Tibial nerve (tissue), 4 donors: Measurements from ENCODE around the gene POLK. TPM values are rescaled to one million over a fixed set of nuclear protein-coding genes. Genes with fewer than 3 reads are reported as not detected.
"Not testable (repeated sequence)": the region's sequence is repeated elsewhere in the genome, so short reads cannot be mapped to it uniquely, and the experiment has no call there.

Experiments
- DNase-seq, 2 donors: peaks; one replicate each; pipeline ENCODE4 v3.0.0-alpha.2; 2019; ENCODE audit warnings: low spot score in 2 of 2
- H3K27ac ChIP-seq, 4 donors: fragments of 200-600 bp; sonication (generic) in 3 of 4; one replicate each; pipeline ENCODE4 v1.5.1; 2017 to 2019; ENCODE audit warnings: mild to moderate bottlenecking in 1 of 4
- H3K27me3 ChIP-seq, 2 donors: fragments of 200-600 bp; sonication (generic) in 1 of 2; one replicate each; pipeline versions ENCODE4 v1.5.1 to v1.6.0; 2017 to 2019
- H3K36me3 ChIP-seq, 3 donors: fragments of 200-600 bp; sonication (generic); one replicate each; pipeline ENCODE4 v1.5.1; 2018 to 2019
- H3K4me1 ChIP-seq, 4 donors: fragments of 200-600 bp; sonication (generic) in 3 of 4; one replicate each; pipeline ENCODE4 v1.5.1; 2017 to 2019
- H3K4me3 ChIP-seq, 4 donors: fragments of 200-600 bp; sonication (generic) in 3 of 4; one replicate each; pipeline ENCODE4 v1.5.1; 2017 to 2019; ENCODE audit warnings: mild to moderate bottlenecking in 1 of 4, moderate library complexity in 1 of 4
- H3K9me3 ChIP-seq, 4 donors: fragments of 200-600 bp; sonication (generic) in 3 of 4; one replicate each; pipeline ENCODE4 v1.5.1; 2017 to 2019
- CTCF ChIP-seq, 5 experiments: fragments of 200-600 bp in 3 of 5; fragments of 450-650 bp in 2 of 5; sonication (generic) in 3 of 5; IDR thresholded peaks; one replicate each; pipeline ENCODE4 v1.5.1; 2016 to 2019; ENCODE audit warnings: antibody characterized with exemption in 5 of 5, mild to moderate bottlenecking in 3 of 5, moderate library complexity in 2 of 5
- EP300 ChIP-seq, 2 donors: sonication (generic); formaldehyde crosslinking; IDR thresholded peaks; one replicate each; pipeline ENCODE4 v1.6.1; 2017; ENCODE audit warnings: antibody characterized with exemption in 2 of 2, mild to moderate bottlenecking in 1 of 2
- POLR2A ChIP-seq, 2 donors: fragments of 450-650 bp; IDR thresholded peaks; one replicate each; pipeline ENCODE4 v1.6.1; 2017; ENCODE audit warnings: antibody characterized with exemption in 2 of 2, mild to moderate bottlenecking in 2 of 2, moderate library complexity in 2 of 2
- WGBS, 2 donors: methylation state at CpG; one replicate each; pipeline ENCODE4 v1.1.5; 2018; 5-methylcytosine and 5-hydroxymethylcytosine counted together
- total RNA-seq, 4 donors: library from RNA; depleted of rRNA; stranded (reverse); fragments of >200 nt; gene quantifications; one replicate each; pipeline ENCODE4 v1.1.0, GENCODE V29; 2016

The POLK gene
- total RNA-seq, 4 donors from 2014 or later, result 48.6 to 58.8 (median 56.2) TPM

- H3K27me3 ChIP-seq, result no peaks in the 10 kb centered on the region
- H3K9me3 ChIP-seq, result peaks cover 0 to 23% (median 10%) of the 10 kb centered on the region in 4 donors
- no peak overlapping the region for H3K4me3 ChIP-seq
- H3K27ac ChIP-seq, result no peak overlapping the region
- TF ChIP-seq POLR2A (IDR thresholded peaks at IDR 0.05) (no peak), EP300 (IDR thresholded peaks at IDR 0.05) (no peak), CTCF (IDR thresholded peaks at IDR 0.05) (no peak)
- no peak for DNase-seq
- peaks cover 0 to 24% (median 0%) of the 10 kb centered on the region in 3 donors for H3K36me3 ChIP-seq
- peaks cover 0 to 24% (median 4%) of the 10 kb centered on the region in 4 donors for H3K4me1 ChIP-seq
- WGBS, 2 donors, result 62 to 67% methylated on average over 3 of the region's 3 CpGs
Observed at GRCh38 chr5:75524071-75524470, 12.4 kb downstream of the POLK start.

- no peak overlapping the region for H3K4me3 ChIP-seq
- peaks cover 0 to 23% (median 10%) of the 10 kb centered on the region in 4 donors for H3K9me3 ChIP-seq
- no peaks in the 10 kb centered on the region for H3K27me3 ChIP-seq
- H3K36me3 ChIP-seq, result peaks cover 0 to 25% (median 0%) of the 10 kb centered on the region in 3 donors
- 45% methylated on average over 1 of the region's 1 CpG for WGBS, 2 donors
- TF ChIP-seq EP300 (IDR thresholded peaks at IDR 0.05), result no peak
- H3K27ac ChIP-seq, result no peak overlapping the region
- DNase-seq, result no peak
- peaks cover 0 to 24% (median 4%) of the 10 kb centered on the region in 4 donors for H3K4me1 ChIP-seq
Observed at GRCh38 chr5:75524591-75524990, 12.9 kb downstream of the POLK start.

GRCh38 chr5:75525344-75525743, 13.7 kb downstream of the POLK start:
- H3K36me3 ChIP-seq, result peaks cover 0 to 19% (median 0%) of the 10 kb centered on the region in 3 donors
- DNase-seq, result no peak
- peaks cover 0 to 18% (median 8%) of the 10 kb centered on the region in 4 donors for H3K9me3 ChIP-seq

GRCh38 chr5:75526070-75526469, 14.4 kb downstream of the POLK start:
- Histone ChIP-seq H3K4me1 (peaks cover 0 to 24% (median 4%) of the 10 kb centered on the region in 4 donors), H3K9me3 (peaks cover 0 to 11% (median 4%) of the 10 kb centered on the region in 4 donors), H3K36me3 (peaks cover 0 to 12% (median 0%) of the 10 kb centered on the region in 3 donors), H3K27me3 (no peaks in the 10 kb centered on the region), H3K4me3 (no peak overlapping the region), H3K27ac (no peak overlapping the region)
- 80 to 85% methylated on average over 2 of the region's 2 CpGs for WGBS, 2 donors
- no peak for DNase-seq
- TF ChIP-seq EP300 (IDR thresholded peaks at IDR 0.05) (no peak), POLR2A (IDR thresholded peaks at IDR 0.05) (no peak), CTCF (IDR thresholded peaks at IDR 0.05) (no peak)

More at GRCh38 chr5:75525344-75525743, 13.7 kb downstream of the POLK start:
- peaks cover 0 to 24% (median 4%) of the 10 kb centered on the region in 4 donors for H3K4me1 ChIP-seq
- whole genome bisulfite sequencing, 2 donors, result 74 to 93% methylated on average over 1 of the region's 1 CpG
- no peak overlapping the region for H3K4me3 ChIP-seq
- no peaks in the 10 kb centered on the region for H3K27me3 ChIP-seq
- no peak overlapping the region for H3K27ac ChIP-seq
- TF ChIP-seq POLR2A (IDR thresholded peaks at IDR 0.05) (no peak), EP300 (IDR thresholded peaks at IDR 0.05) (no peak)

GRCh38 chr5:75529185-75529584, 17.5 kb downstream of the POLK start:
- H3K4me1 ChIP-seq, result peaks cover 0 to 24% (median 4%) of the 10 kb centered on the region in 4 donors
- H3K36me3 ChIP-seq, result peaks cover 0 to 14% (median 0%) of the 10 kb centered on the region in 3 donors
- no peak overlapping the region for H3K4me3 ChIP-seq
- DNase-seq, result no peak
- no peaks in the 10 kb centered on the region for H3K27me3 ChIP-seq
- H3K9me3 ChIP-seq, result peaks cover 0 to 11% (median 3%) of the 10 kb centered on the region in 4 donors
- H3K27ac ChIP-seq, result no peak overlapping the region
- no peak for TF ChIP-seq CTCF (IDR thresholded peaks at IDR 0.05)
- TF ChIP-seq POLR2A (IDR thresholded peaks at IDR 0.05), result no peak
- TF ChIP-seq EP300 (IDR thresholded peaks at IDR 0.05), result no peak

GRCh38 chr5:75532190-75532589, 20.5 kb downstream of the POLK start:
- Histone ChIP-seq H3K27ac (no peak overlapping the region), H3K9me3 (peaks cover 0 to 26% (median 5%) of the 10 kb centered on the region in 4 donors), H3K27me3 (no peaks in the 10 kb centered on the region), H3K36me3 (peaks cover 0 to 34% (median 0%) of the 10 kb centered on the region in 3 donors), H3K4me1 (peaks cover 0 to 12% (median 2%) of the 10 kb centered on the region in 4 donors), H3K4me3 (no peak overlapping the region)
- TF ChIP-seq EP300 (IDR thresholded peaks at IDR 0.05) (no peak), CTCF (IDR thresholded peaks at IDR 0.05) (no peak), POLR2A (IDR thresholded peaks at IDR 0.05) (no peak)
- 95 to 100% methylated on average over 2 of the region's 2 CpGs for WGBS, 2 donors
- DNase-seq, result no peak

- 92 to 100% methylated on average over 1 of the region's 1 CpG for WGBS, 2 donors
- not testable (repeated sequence) for H3K27me3 ChIP-seq, DNase-seq, H3K27ac ChIP-seq, H3K4me3 ChIP-seq
- peaks cover 0 to 26% (median 5%) of the 10 kb centered on the region in 4 donors for H3K9me3 ChIP-seq
- peaks cover 0 to 16% (median 2%) of the 10 kb centered on the region in 4 donors for H3K4me1 ChIP-seq
- H3K36me3 ChIP-seq, result peaks cover 0 to 34% (median 0%) of the 10 kb centered on the region in 3 donors
Observed at GRCh38 chr5:75533716-75534115, 22.0 kb downstream of the POLK start.
